Neural progenitor cell (in vitro differentiated cells): Measurements from ENCODE around the gene HADHB.
"Not testable (repeated sequence)": the region's sequence is repeated elsewhere in the genome, so short reads cannot be mapped to it uniquely, and the experiment has no call there.

Source experiments
- EZH2 ChIP-seq: fragments of 200-600 bp; sonication (generic); IDR thresholded peaks from 2 replicates; pipeline ENCODE4 v1.6.1; 2017; ENCODE audit warnings: antibody characterized with exemption, mild to moderate bottlenecking, moderate library complexity
- EZH2phosphoT487 ChIP-seq: fragments of 200-600 bp; sonication (generic); IDR thresholded peaks from 2 replicates; pipeline ENCODE4 v1.6.1; 2017; ENCODE audit warnings: antibody characterized with exemption
- TF ChIP-seq, protein P1 (sequence below): fragments of 200-600 bp; sonication (generic); IDR thresholded peaks from 2 replicates; pipeline ENCODE4 v1.5.1; 2017; ENCODE audit warnings: antibody characterized with exemption, mild to moderate bottlenecking

DNA sequence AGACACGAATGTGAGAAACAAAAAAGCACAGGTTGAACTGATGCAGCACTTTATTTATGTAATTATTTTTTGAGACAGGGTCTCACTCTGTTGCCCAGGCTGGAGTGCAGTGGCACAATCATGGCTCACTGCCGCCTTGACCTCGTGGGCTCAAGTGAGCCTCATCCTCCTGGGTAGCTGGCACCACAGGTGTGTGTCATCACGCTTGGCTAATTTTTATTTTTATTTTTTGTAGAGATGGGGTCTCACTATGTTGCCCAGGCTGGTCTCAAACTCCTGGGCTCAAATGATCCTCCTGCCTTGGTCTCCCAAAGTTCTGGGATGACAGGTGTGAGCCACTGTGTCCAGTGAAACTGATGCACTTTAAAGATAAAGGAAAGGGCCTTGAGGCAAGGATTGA lies 84.3 kb downstream of the HADHB start:
- TF ChIP-seq, protein P1, sequence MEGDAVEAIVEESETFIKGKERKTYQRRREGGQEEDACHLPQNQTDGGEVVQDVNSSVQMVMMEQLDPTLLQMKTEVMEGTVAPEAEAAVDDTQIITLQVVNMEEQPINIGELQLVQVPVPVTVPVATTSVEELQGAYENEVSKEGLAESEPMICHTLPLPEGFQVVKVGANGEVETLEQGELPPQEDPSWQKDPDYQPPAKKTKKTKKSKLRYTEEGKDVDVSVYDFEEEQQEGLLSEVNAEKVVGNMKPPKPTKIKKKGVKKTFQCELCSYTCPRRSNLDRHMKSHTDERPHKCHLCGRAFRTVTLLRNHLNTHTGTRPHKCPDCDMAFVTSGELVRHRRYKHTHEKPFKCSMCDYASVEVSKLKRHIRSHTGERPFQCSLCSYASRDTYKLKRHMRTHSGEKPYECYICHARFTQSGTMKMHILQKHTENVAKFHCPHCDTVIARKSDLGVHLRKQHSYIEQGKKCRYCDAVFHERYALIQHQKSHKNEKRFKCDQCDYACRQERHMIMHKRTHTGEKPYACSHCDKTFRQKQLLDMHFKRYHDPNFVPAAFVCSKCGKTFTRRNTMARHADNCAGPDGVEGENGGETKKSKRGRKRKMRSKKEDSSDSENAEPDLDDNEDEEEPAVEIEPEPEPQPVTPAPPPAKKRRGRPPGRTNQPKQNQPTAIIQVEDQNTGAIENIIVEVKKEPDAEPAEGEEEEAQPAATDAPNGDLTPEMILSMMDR: not testable (repeated sequence)
- not testable (repeated sequence) for TF ChIP-seq EZH2phosphoT487, EZH2
